Measurements from ENCODE around the gene ADARB2. TPM values are rescaled to one million over a fixed set of nuclear protein-coding genes. Genes with fewer than 3 reads are reported as not detected.

Gene ADARB2
- total and polyA plus RNA-seq, 2 experiments from 2014 or later = not detected

DNA sequence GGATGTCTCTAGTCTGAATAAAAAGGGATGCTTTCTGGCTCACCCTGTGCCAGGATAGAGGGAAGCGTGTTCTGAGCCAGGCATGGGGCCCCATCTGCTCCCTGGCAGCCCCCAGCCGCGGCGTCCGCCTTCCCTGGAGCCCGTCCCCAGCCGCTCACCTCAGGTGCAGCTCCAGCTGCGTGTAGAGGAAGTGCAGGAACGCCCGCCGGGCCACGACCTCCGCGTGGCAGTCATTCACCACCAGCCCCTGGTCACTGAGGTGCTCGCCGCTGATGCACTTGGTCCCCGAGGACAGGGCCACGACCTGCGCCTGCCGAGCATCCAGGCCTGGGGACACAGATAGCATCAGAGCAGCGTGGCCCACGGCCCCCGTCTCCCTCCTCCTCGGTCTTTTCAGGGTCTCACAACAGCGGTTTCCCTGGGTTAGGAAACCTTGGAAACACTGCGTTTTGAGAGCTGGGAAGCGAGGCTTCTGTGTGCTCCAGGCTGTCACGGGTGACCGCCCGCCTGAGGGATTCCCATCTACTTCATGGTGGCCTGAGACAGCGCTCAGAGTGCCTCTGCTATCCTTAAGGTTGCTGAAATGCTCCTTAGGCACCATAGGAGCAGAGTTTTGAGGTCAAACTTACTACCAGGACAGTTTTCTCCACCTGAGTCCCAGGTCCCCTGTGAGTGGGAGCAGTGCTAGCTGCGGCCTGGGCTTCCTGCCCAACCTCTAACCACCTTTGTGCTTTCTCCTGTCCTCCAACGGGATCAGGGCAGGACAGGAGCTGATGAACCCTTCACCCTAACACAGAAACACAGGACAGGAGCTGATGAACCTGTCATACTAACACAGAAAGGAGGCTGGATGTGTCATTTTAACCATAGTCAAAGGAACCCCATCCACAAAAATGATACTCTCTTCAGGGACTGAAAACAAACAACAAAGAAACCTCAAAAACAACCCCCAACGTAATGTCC lies 495.1 kb downstream of the ADARB2 start:
- WGBS, 2 experiments (ENCODE audit: low coverage in 1 of 2, low lambda C conversion rate in 2 of 2, missing lambda C conversion rate in 2 of 2) = 34 to 40% methylated on average over 28 to 34 of the region's 34 CpGs
- no peak for DNase-seq

DNA sequence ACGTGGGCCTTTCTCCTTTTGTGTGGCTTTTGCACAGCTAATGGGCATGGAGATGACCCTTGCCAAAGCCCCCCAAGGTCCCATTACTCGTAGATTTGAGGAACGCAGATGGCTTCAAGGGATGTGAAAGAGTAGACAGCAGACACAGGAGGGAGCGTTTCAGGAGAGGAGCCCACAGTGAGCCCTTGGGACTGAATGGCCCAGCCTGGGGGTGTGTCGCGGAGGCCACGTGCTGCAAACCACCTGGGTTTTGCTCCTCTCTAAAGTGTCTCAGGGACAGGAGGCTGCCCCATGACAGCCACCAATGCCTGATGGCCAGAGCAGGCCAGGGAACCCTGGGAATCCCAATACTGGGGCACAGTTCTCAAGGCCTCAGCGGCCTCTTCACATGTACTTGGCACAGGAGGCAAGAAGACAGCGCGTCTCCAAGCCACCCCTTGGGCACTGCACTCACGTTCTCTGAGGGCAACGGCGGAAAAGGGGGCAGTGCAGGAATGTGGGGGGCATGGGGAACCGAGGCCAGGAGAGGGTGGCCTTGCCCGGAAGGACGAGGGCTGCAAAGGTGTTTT lies 495.9 kb downstream of the ADARB2 start:
- no peak for TF ChIP-seq EZH2phosphoT487 (IDR thresholded peaks at IDR 0.05; ENCODE audit: insufficient read depth, low read depth)
- no peak for TF ChIP-seq EZH2 (IDR thresholded peaks at IDR 0.05; ENCODE audit: insufficient read depth, poor library complexity, severe bottlenecking)
- Histone ChIP-seq H3K4me2 (ENCODE audit: unreplicated experiment) (no peak overlapping the region), H3F3A (ENCODE audit: insufficient read depth) (no peaks in the 10 kb centered on the region), H3K79me2 (ENCODE audit: insufficient read depth) (no peaks in the 10 kb centered on the region), H3K4me1 (ENCODE audit: insufficient read depth) (no peaks in the 10 kb centered on the region), H3K9ac (no peak overlapping the region), H3K36me3 (ENCODE audit: low read depth) (no peaks in the 10 kb centered on the region), H3K4me3 (no peak overlapping the region), H3K9me3 (ENCODE audit: low read depth) (no peaks in the 10 kb centered on the region), H4K20me1 (ENCODE audit: insufficient read depth) (no peaks in the 10 kb centered on the region), H2AFZ (no peak overlapping the region), H3K27ac (no peak overlapping the region), H3K27me3 (replicated peaks; ENCODE audit: insufficient read depth) (no peaks in the 10 kb centered on the region), H3K9me2 (ENCODE audit: insufficient read depth) (no peaks in the 10 kb centered on the region)
- in situ Hi-C loops (cut with MboI) = no loop called here
- WGBS, 2 experiments (ENCODE audit: low coverage in 1 of 2, low lambda C conversion rate in 2 of 2, missing lambda C conversion rate in 2 of 2) = 46 to 53% methylated on average over 16 of the region's 16 CpGs
- DNase-seq = no peak

More for the DNA sequence above, 495.1 kb downstream of the ADARB2 start:
- H3K4me2 ChIP-seq (ENCODE audit: unreplicated experiment) = no peak overlapping the region
- H3K79me2 ChIP-seq (ENCODE audit: insufficient read depth) = no peaks in the 10 kb centered on the region
- H3K9me2 ChIP-seq (ENCODE audit: insufficient read depth) = no peaks in the 10 kb centered on the region
- H3K4me3 ChIP-seq = no peak overlapping the region
- TF ChIP-seq EZH2 (IDR thresholded peaks at IDR 0.05; ENCODE audit: insufficient read depth, poor library complexity, severe bottlenecking) (no peak), EZH2phosphoT487 (IDR thresholded peaks at IDR 0.05; ENCODE audit: insufficient read depth, low read depth) (no peak)
- no peaks in the 10 kb centered on the region for H3K4me1 ChIP-seq (ENCODE audit: insufficient read depth)
- in situ Hi-C loops (cut with MboI) = no loop called here
- no peaks in the 10 kb centered on the region for H3K9me3 ChIP-seq (ENCODE audit: low read depth)
- no peak overlapping the region for H2AFZ ChIP-seq
- H3F3A ChIP-seq (ENCODE audit: insufficient read depth) = no peaks in the 10 kb centered on the region
- no peaks in the 10 kb centered on the region for H3K27me3 ChIP-seq (replicated peaks; ENCODE audit: insufficient read depth)
- no peak overlapping the region for H3K9ac ChIP-seq
- H4K20me1 ChIP-seq (ENCODE audit: insufficient read depth) = no peaks in the 10 kb centered on the region
- H3K27ac ChIP-seq = no peak overlapping the region
- H3K36me3 ChIP-seq (ENCODE audit: low read depth) = no peaks in the 10 kb centered on the region

DNA sequence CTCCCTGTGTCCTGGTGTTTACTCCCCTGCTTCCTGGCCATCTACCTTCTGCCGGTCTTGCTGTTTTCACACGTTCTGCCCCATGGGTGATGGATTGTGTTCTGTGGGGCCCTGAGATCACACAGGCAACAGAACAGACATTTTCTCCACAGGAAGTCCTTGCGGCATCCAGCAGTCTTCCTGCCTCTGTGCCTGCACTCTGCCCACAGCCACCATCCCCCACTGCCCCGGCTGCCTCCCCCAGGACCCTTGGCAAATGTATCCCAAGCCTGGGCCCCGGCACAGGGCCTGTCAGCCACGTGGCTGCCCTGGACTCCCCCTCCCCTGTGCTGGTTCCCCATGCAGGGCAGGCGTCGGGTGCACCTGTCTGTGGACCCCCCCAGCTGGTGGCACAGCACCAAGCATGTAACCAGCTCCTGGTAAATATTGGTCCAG lies 497.0 kb downstream of the ADARB2 start:
- Histone ChIP-seq H3K9me3 (ENCODE audit: low read depth) (no peaks in the 10 kb centered on the region), H3K36me3 (ENCODE audit: low read depth) (no peaks in the 10 kb centered on the region), H3K4me2 (ENCODE audit: unreplicated experiment) (no peak overlapping the region), H3K79me2 (ENCODE audit: insufficient read depth) (no peaks in the 10 kb centered on the region), H4K20me1 (ENCODE audit: insufficient read depth) (no peaks in the 10 kb centered on the region), H3K9ac (no peak overlapping the region), H3K9me2 (ENCODE audit: insufficient read depth) (no peaks in the 10 kb centered on the region), H3K27ac (no peak overlapping the region), H3K4me3 (no peak overlapping the region), H3K27me3 (replicated peaks; ENCODE audit: insufficient read depth) (no peaks in the 10 kb centered on the region), H3F3A (ENCODE audit: insufficient read depth) (no peaks in the 10 kb centered on the region), H2AFZ (no peak overlapping the region), H3K4me1 (ENCODE audit: insufficient read depth) (no peaks in the 10 kb centered on the region)
- 7 to 8% methylated on average over 8 of the region's 8 CpGs for WGBS, 2 experiments (ENCODE audit: low coverage in 1 of 2, low lambda C conversion rate in 2 of 2, missing lambda C conversion rate in 2 of 2)
- in situ Hi-C loops (cut with MboI) = no loop called here
- TF ChIP-seq EZH2phosphoT487 (IDR thresholded peaks at IDR 0.05; ENCODE audit: insufficient read depth, low read depth) = no peak
- TF ChIP-seq EZH2 (IDR thresholded peaks at IDR 0.05; ENCODE audit: insufficient read depth, poor library complexity, severe bottlenecking) = no peak
- no peak for DNase-seq

DNA sequence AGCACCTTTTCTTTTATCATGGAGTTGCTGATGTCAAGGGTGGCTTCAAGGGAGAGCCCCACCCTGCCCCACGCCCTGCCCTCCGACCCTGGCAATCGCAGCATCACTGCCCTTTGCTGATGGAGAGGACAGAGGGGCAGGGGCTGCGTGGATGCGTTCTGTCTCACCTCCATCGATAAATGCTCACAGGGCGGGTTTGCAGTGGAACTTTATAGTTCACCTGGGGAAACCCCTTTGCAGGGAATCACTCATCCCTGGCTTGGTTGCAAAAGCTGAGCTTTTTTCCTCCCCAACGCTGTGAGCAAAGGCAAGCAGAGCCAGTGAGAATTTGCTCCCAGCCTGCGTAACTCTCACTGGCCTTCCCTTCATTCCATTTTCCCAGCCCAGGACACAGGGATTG lies 504.3 kb downstream of the ADARB2 start:
- no peaks in the 10 kb centered on the region for H4K20me1 ChIP-seq (ENCODE audit: insufficient read depth)
- H3K79me2 ChIP-seq (ENCODE audit: insufficient read depth) = no peaks in the 10 kb centered on the region
- no peaks in the 10 kb centered on the region for H3K36me3 ChIP-seq (ENCODE audit: low read depth)
- no peak overlapping the region for H3K4me3 ChIP-seq
- TF ChIP-seq EZH2 (IDR thresholded peaks at IDR 0.05; ENCODE audit: insufficient read depth, poor library complexity, severe bottlenecking) = no peak
- no peak overlapping the region for H3K9ac ChIP-seq
- H3K27me3 ChIP-seq (replicated peaks; ENCODE audit: insufficient read depth) = no peaks in the 10 kb centered on the region
- 53 to 56% methylated on average over 9 of the region's 9 CpGs for WGBS, 2 experiments (ENCODE audit: low coverage in 1 of 2, low lambda C conversion rate in 2 of 2, missing lambda C conversion rate in 2 of 2)
- in situ Hi-C loops (cut with MboI) = no loop called here
- H3K4me2 ChIP-seq (ENCODE audit: unreplicated experiment) = no peak overlapping the region
- H3K4me1 ChIP-seq (ENCODE audit: insufficient read depth) = no peaks in the 10 kb centered on the region
- no peaks in the 10 kb centered on the region for H3F3A ChIP-seq (ENCODE audit: insufficient read depth)
- H3K9me2 ChIP-seq (ENCODE audit: insufficient read depth) = no peaks in the 10 kb centered on the region
- no peak overlapping the region for H2AFZ ChIP-seq
- H3K9me3 ChIP-seq (ENCODE audit: low read depth) = no peaks in the 10 kb centered on the region
- DNase-seq = no peak
- no peak overlapping the region for H3K27ac ChIP-seq
